Activated naive CD4-positive, alpha-beta T cell treated with anti-CD3 and anti-CD28 coated beads, Interleukin-2, amount 10 ng/mL, durations not matched to agents 7 days and 5 days (primary cell): ENCODE data around the gene MMP1.

ENCODE experiments used
- CTCF ChIA-PET: fragments of 350-600 bp; sonication (Branson Sonifier 250); formaldehyde crosslinking; loops from one replicate; lab custom pipeline; 2021; ENCODE audit warnings: antibody characterized with exemption; lab: Charles Lee
- DNase-seq: peaks from one replicate; pipeline ENCODE4 v3.0.0-alpha.2; 2020
- H3K27ac Mint-ChIP-seq: one replicate; pipeline ENCODE4 v1.8.0; 2021; ENCODE audit warnings: mild to moderate bottlenecking, moderate library complexity, mixed read lengths
- H3K27me3 Mint-ChIP-seq: one replicate; pipeline ENCODE4 v1.8.0; 2021; ENCODE audit warnings: mild to moderate bottlenecking, mixed read lengths
- H3K36me3 Mint-ChIP-seq: one replicate; pipeline ENCODE4 v1.8.0; 2021; ENCODE audit warnings: mixed read lengths
- H3K4me1 Mint-ChIP-seq: one replicate; pipeline ENCODE4 v1.8.0; 2021; ENCODE audit warnings: mixed read lengths
- H3K4me3 Mint-ChIP-seq: one replicate; pipeline ENCODE4 v1.8.0; 2021; ENCODE audit warnings: mild to moderate bottlenecking, moderate library complexity, mixed read lengths
- H3K9me3 Mint-ChIP-seq: one replicate; pipeline ENCODE4 v1.8.0; 2021; ENCODE audit warnings: mixed read lengths

The MMP1 gene

GRCh38 chr11:102798012-102798746 lies at the start of gene MMP1:
Gene MMP1, minus strand, starts transcription at chr11:102798160. Its CDS starts 68 bp downstream, at chr11:102798092.
- H3K27me3 Mint-ChIP-seq, result peaks cover 3% of the 10 kb centered on the region
- H3K4me1 Mint-ChIP-seq, result no peaks in the 10 kb centered on the region
- no peak within 1 kb of the TSS for H3K27ac Mint-ChIP-seq
- no peaks in the 10 kb centered on the region for H3K9me3 Mint-ChIP-seq
- no peaks in the 10 kb centered on the region for H3K36me3 Mint-ChIP-seq
- no peak within 1 kb of the TSS for H3K4me3 Mint-ChIP-seq
- DNase-seq, result no peak
- CTCF ChIA-PET, result no interaction called here

GRCh38 chr11:102846292-102846691 lies 48.3 kb upstream of the MMP1 start:
- CTCF ChIA-PET, result no interaction called here

GRCh38 chr11:102843489-102843888 lies 45.5 kb upstream of the MMP1 start, which contains the start of gene MMP3:
Gene MMP3, minus strand, starts transcription at chr11:102843609. Its CDS starts 63 bp downstream, at chr11:102843546.
- H3K4me3 Mint-ChIP-seq, result no peak within 1 kb of the TSS
- no peaks in the 10 kb centered on the region for H3K9me3 Mint-ChIP-seq
- no peak for DNase-seq
- no peaks in the 10 kb centered on the region for H3K36me3 Mint-ChIP-seq
- H3K27me3 Mint-ChIP-seq, result peaks cover 5% of the 10 kb centered on the region
- H3K27ac Mint-ChIP-seq, result no peak within 1 kb of the TSS
- H3K4me1 Mint-ChIP-seq, result no peaks in the 10 kb centered on the region
- CTCF ChIA-PET, result no interaction called here

More at GRCh38 chr11:102846292-102846691, 48.3 kb upstream of the MMP1 start:
- Mint-ChIP-seq H3K27ac (no peak overlapping the region), H3K9me3 (no peaks in the 10 kb centered on the region), H3K27me3 (peaks cover 5% of the 10 kb centered on the region), H3K4me3 (no peak overlapping the region), H3K4me1 (no peaks in the 10 kb centered on the region), H3K36me3 (no peaks in the 10 kb centered on the region)
- DNase-seq, result no peak

- Mint-ChIP-seq H3K36me3 (no peaks in the 10 kb centered on the region), H3K27me3 (peaks cover 5% of the 10 kb centered on the region), H3K9me3 (no peaks in the 10 kb centered on the region), H3K4me1 (no peaks in the 10 kb centered on the region), H3K27ac (no peak overlapping the region), H3K4me3 (no peak overlapping the region)
- CTCF ChIA-PET, result no interaction called here
- no peak for DNase-seq
Measured at GRCh38 chr11:102842930-102843329, 45.0 kb upstream of the MMP1 start.

- Mint-ChIP-seq H3K27me3 (peaks cover 5% of the 10 kb centered on the region), H3K4me1 (no peaks in the 10 kb centered on the region), H3K27ac (no peak overlapping the region), H3K36me3 (no peaks in the 10 kb centered on the region), H3K4me3 (no peak overlapping the region), H3K9me3 (no peaks in the 10 kb centered on the region)
- no peak for DNase-seq
- CTCF ChIA-PET, result interaction anchor here (1.0 kb wide), 1 partner anchor 9 kb away, joined by 4 read pairs; no protein-coding TSS in a partner anchor
Measured at GRCh38 chr11:102840018-102840417, 42.1 kb upstream of the MMP1 start.

- CTCF ChIA-PET, result no interaction called here
- Mint-ChIP-seq H3K4me3 (no peak overlapping the region), H3K9me3 (no peaks in the 10 kb centered on the region), H3K27ac (no peak overlapping the region), H3K4me1 (no peaks in the 10 kb centered on the region), H3K27me3 (no peaks in the 10 kb centered on the region), H3K36me3 (no peaks in the 10 kb centered on the region)
- no peak for DNase-seq
Measured at GRCh38 chr11:102837646-102838045, 39.7 kb upstream of the MMP1 start.

- no peaks in the 10 kb centered on the region for H3K36me3 Mint-ChIP-seq
- peaks cover 2% of the 10 kb centered on the region for H3K27me3 Mint-ChIP-seq
- CTCF ChIA-PET, result interaction anchor here (1.5 kb wide), 1 partner anchor 103 kb away, joined by 3 read pairs; no protein-coding TSS in a partner anchor
- H3K9me3 Mint-ChIP-seq, result no peaks in the 10 kb centered on the region
- H3K4me3 Mint-ChIP-seq, result no peak overlapping the region
- no peaks in the 10 kb centered on the region for H3K4me1 Mint-ChIP-seq
- DNase-seq, result no peak
- H3K27ac Mint-ChIP-seq, result no peak overlapping the region
Measured at GRCh38 chr11:102837156-102837555, 39.2 kb upstream of the MMP1 start.

- H3K9me3 Mint-ChIP-seq, result no peaks in the 10 kb centered on the region
- CTCF ChIA-PET, result interaction anchor here (1.5 kb wide), 1 partner anchor 104 kb away, joined by 3 read pairs; no protein-coding TSS in a partner anchor
- DNase-seq, result no peak
- no peaks in the 10 kb centered on the region for H3K4me1 Mint-ChIP-seq
- H3K27me3 Mint-ChIP-seq, result peaks cover 10% of the 10 kb centered on the region
- H3K36me3 Mint-ChIP-seq, result no peaks in the 10 kb centered on the region
- H3K27ac Mint-ChIP-seq, result no peak overlapping the region
- H3K4me3 Mint-ChIP-seq, result no peak overlapping the region
Measured at GRCh38 chr11:102836290-102836875, 38.4 kb upstream of the MMP1 start.

GRCh38 chr11:102833731-102834130 lies 35.8 kb upstream of the MMP1 start:
- no peaks in the 10 kb centered on the region for H3K4me1 Mint-ChIP-seq
- H3K27me3 Mint-ChIP-seq, result peaks cover 11% of the 10 kb centered on the region
- H3K36me3 Mint-ChIP-seq, result no peaks in the 10 kb centered on the region
- CTCF ChIA-PET, result interaction anchor here (0.9 kb wide), 1 partner anchor 81 kb away, joined by 3 read pairs; no protein-coding TSS in a partner anchor
- H3K9me3 Mint-ChIP-seq, result no peaks in the 10 kb centered on the region
- no peak overlapping the region for H3K27ac Mint-ChIP-seq
- DNase-seq, result no peak
- H3K4me3 Mint-ChIP-seq, result no peak overlapping the region

- Mint-ChIP-seq H3K27ac (no peak overlapping the region), H3K27me3 (peaks cover 11% of the 10 kb centered on the region), H3K4me3 (no peak overlapping the region), H3K36me3 (no peaks in the 10 kb centered on the region), H3K4me1 (no peaks in the 10 kb centered on the region), H3K9me3 (no peaks in the 10 kb centered on the region)
- CTCF ChIA-PET, result no interaction called here
- no peak for DNase-seq
Measured at GRCh38 chr11:102832612-102833011, 34.7 kb upstream of the MMP1 start.

- no peaks in the 10 kb centered on the region for H3K36me3 Mint-ChIP-seq
- DNase-seq, result peak; percentile 24
- H3K9me3 Mint-ChIP-seq, result no peaks in the 10 kb centered on the region
- no peak overlapping the region for H3K4me3 Mint-ChIP-seq
- no peaks in the 10 kb centered on the region for H3K4me1 Mint-ChIP-seq
- no peak overlapping the region for H3K27ac Mint-ChIP-seq
- CTCF ChIA-PET, result interaction anchor here (0.7 to 1.7 kb wide), 6 partner anchors 8 to 223 kb away, joined by 3 to 4 read pairs (median 3); no protein-coding TSS in a partner anchor
- peaks cover 11% of the 10 kb centered on the region for H3K27me3 Mint-ChIP-seq
Measured at GRCh38 chr11:102831489-102832440, 33.8 kb upstream of the MMP1 start.

GRCh38 chr11:102831128-102831488 lies 33.1 kb upstream of the MMP1 start:
- peaks cover 11% of the 10 kb centered on the region for H3K27me3 Mint-ChIP-seq
- no peak for DNase-seq
- H3K4me1 Mint-ChIP-seq, result no peaks in the 10 kb centered on the region
- H3K27ac Mint-ChIP-seq, result no peak overlapping the region
- H3K36me3 Mint-ChIP-seq, result no peaks in the 10 kb centered on the region
- no peak overlapping the region for H3K4me3 Mint-ChIP-seq
- no peaks in the 10 kb centered on the region for H3K9me3 Mint-ChIP-seq
- CTCF ChIA-PET, result interaction anchor here (0.7 to 1.7 kb wide), 6 partner anchors 9 to 224 kb away, joined by 3 to 4 read pairs (median 3); no protein-coding TSS in a partner anchor

GRCh38 chr11:102830001-102830727 lies 32.2 kb upstream of the MMP1 start:
- Mint-ChIP-seq H3K36me3 (no peaks in the 10 kb centered on the region), H3K9me3 (no peaks in the 10 kb centered on the region), H3K27me3 (peaks cover 11% of the 10 kb centered on the region), H3K27ac (no peak overlapping the region), H3K4me3 (no peak overlapping the region), H3K4me1 (no peaks in the 10 kb centered on the region)
- CTCF ChIA-PET, result interaction anchor here (1.1 to 1.7 kb wide), 3 partner anchors 15 to 110 kb away, joined by 3 to 4 read pairs (median 3); no protein-coding TSS in a partner anchor
- DNase-seq, result no peak
